SU-DHL-6 (cell line): ENCODE data around the gene GJB1.
"Not testable (repeated sequence)": the region's sequence is repeated elsewhere in the genome, so short reads cannot be mapped to it uniquely, and the experiment has no call there.

Experiments
- H2AFZ ChIP-seq: fragments of 200-600 bp; sonication (generic); 2 replicates; pipeline ENCODE4 v1.6.1; 2014; ENCODE audit warnings: low read depth, mild to moderate bottlenecking, moderate library complexity, mixed read lengths, antibody characterized with exemption, low read length; ENCODE audit not compliant: severe bottlenecking
- H3F3A ChIP-seq: fragments of 200-600 bp; shearing (Covaris generic); 2 replicates; pipeline ENCODE4 v1.6.0; 2016; ENCODE audit warnings: antibody characterized with exemption, mild to moderate bottlenecking; ENCODE audit not compliant: insufficient read depth
- H3K27ac ChIP-seq: fragments of 200-600 bp; sonication (generic); 2 replicates; pipeline ENCODE4 v1.5.1; 2016; ENCODE audit warnings: low read depth, mild to moderate bottlenecking, low read length, moderate library complexity, mixed read lengths
- H3K27me3 ChIP-seq: fragments of 200-600 bp; sonication (generic), shearing (Covaris generic); 2 replicates; pipeline ENCODE4 v1.6.0; 2014; ENCODE audit warnings: mild to moderate bottlenecking, low read length
- H3K36me3 ChIP-seq: fragments of 200-600 bp; sonication (generic); 2 replicates; pipeline ENCODE4 v1.6.1; 2014; ENCODE audit warnings: mild to moderate bottlenecking, low read length, mixed read lengths
- H3K4me2 ChIP-seq: fragments of 300-600, 200-600 bp; shearing (Covaris generic), sonication (generic); 2 replicates; pipeline ENCODE4 v1.6.0; 2014; ENCODE audit warnings: low read length, low read depth, mild to moderate bottlenecking; ENCODE audit not compliant: poor library complexity, severe bottlenecking
- H3K4me3 ChIP-seq: fragments of 200-600 bp; sonication (generic); 2 replicates; pipeline ENCODE4 v1.5.1; 2014; ENCODE audit warnings: antibody characterized with exemption, low read length, mild to moderate bottlenecking, mixed read lengths; ENCODE audit not compliant: insufficient read depth, poor library complexity, severe bottlenecking
- H3K79me2 ChIP-seq: fragments of 200-600 bp; sonication (generic); 2 replicates; pipeline ENCODE4 v1.6.1; 2014; ENCODE audit warnings: mild to moderate bottlenecking, low read length, moderate library complexity; ENCODE audit not compliant: insufficient read depth
- H3K9ac ChIP-seq: fragments of 200-600 bp; sonication (generic); 2 replicates; pipeline ENCODE4 v1.7.0; 2014; ENCODE audit warnings: mild to moderate bottlenecking, low read length
- H3K9me2 ChIP-seq: fragments of 200-600 bp; sonication (generic); replicated peaks from 2 replicates; pipeline ENCODE4 v1.6.1; 2014; ENCODE audit warnings: low read length; ENCODE audit not compliant: insufficient read depth
- H3K9me3 ChIP-seq: fragments of 200-600 bp; sonication (generic); 2 replicates; pipeline ENCODE4 v1.6.1; 2014; ENCODE audit warnings: low read length, mixed read lengths; ENCODE audit not compliant: insufficient read depth
- H4K20me1 ChIP-seq: fragments of 200-600 bp; sonication (generic); 2 replicates; pipeline ENCODE4 v1.6.1; 2014; ENCODE audit warnings: low read depth, mild to moderate bottlenecking, antibody characterized with exemption, low read length, moderate library complexity, mixed read lengths
- CTCF ChIP-seq: fragments of 200-600 bp; sonication (generic); IDR thresholded peaks from one replicate; pipeline ENCODE4 v1.5.1; 2017; ENCODE audit warnings: antibody characterized with exemption, mild to moderate bottlenecking, low read length, moderate library complexity; ENCODE audit not compliant: insufficient read depth, poor library complexity, severe bottlenecking
- EZH2phosphoT487 ChIP-seq: fragments of 200-600 bp; sonication (generic), shearing (Covaris generic); conservative IDR thresholded peaks from 2 replicates; pipeline ENCODE4 v1.6.1; 2018; ENCODE audit warnings: mild to moderate bottlenecking, antibody characterized with exemption, low read length, moderate library complexity, mixed read lengths

The GJB1 gene

GRCh38 chrX:71256856-71257255, 33.8 kb downstream of the GJB1 start:
- Histone ChIP-seq H3F3A (no peaks in the 10 kb centered on the region), H3K27ac (no peak overlapping the region)

GRCh38 chrX:71268624-71269023, 45.6 kb downstream of the GJB1 start:
- not testable (repeated sequence) for H3K79me2 ChIP-seq, H3F3A ChIP-seq, H4K20me1 ChIP-seq, H3K27ac ChIP-seq, H3K27me3 ChIP-seq, H3K9me3 ChIP-seq, H3K9me2 ChIP-seq, H2AFZ ChIP-seq, H3K9ac ChIP-seq, H3K36me3 ChIP-seq, H3K4me3 ChIP-seq, H3K4me2 ChIP-seq

More at GRCh38 chrX:71256856-71257255, 33.8 kb downstream of the GJB1 start:
- Histone ChIP-seq H2AFZ (no peak overlapping the region), H3K9ac (no peak overlapping the region), H3K27me3 (no peaks in the 10 kb centered on the region), H4K20me1 (no peaks in the 10 kb centered on the region), H3K9me2 (no peaks in the 10 kb centered on the region), H3K9me3 (no peaks in the 10 kb centered on the region), H3K79me2 (peaks cover 23% of the 10 kb centered on the region), H3K36me3 (no peaks in the 10 kb centered on the region), H3K4me2 (peak overlapping the region; percentile 25), H3K4me3 (no peak overlapping the region)
- no peak for TF ChIP-seq CTCF
- no peak for TF ChIP-seq EZH2phosphoT487

GRCh38 chrX:71269801-71270395, 46.9 kb downstream of the GJB1 start:
- no peak overlapping the region for H2AFZ ChIP-seq
- no peaks in the 10 kb centered on the region for H3K9me2 ChIP-seq
- H3K9me3 ChIP-seq = no peaks in the 10 kb centered on the region
- H3K4me2 ChIP-seq = no peak overlapping the region
- H3K9ac ChIP-seq = no peak overlapping the region
- H3F3A ChIP-seq = no peaks in the 10 kb centered on the region
- no peak overlapping the region for H3K4me3 ChIP-seq
- H3K27ac ChIP-seq = no peak overlapping the region
- no peaks in the 10 kb centered on the region for H3K27me3 ChIP-seq
- TF ChIP-seq CTCF (no peak), EZH2phosphoT487 (no peak)
- H3K79me2 ChIP-seq = no peaks in the 10 kb centered on the region
- no peaks in the 10 kb centered on the region for H4K20me1 ChIP-seq
- no peaks in the 10 kb centered on the region for H3K36me3 ChIP-seq

GRCh38 chrX:71272313-71272712, 49.3 kb downstream of the GJB1 start:
- H4K20me1 ChIP-seq, H3K4me3 ChIP-seq, H3K9ac ChIP-seq, H3F3A ChIP-seq, H2AFZ ChIP-seq, H3K9me3 ChIP-seq, H3K9me2 ChIP-seq, H3K36me3 ChIP-seq, H3K4me2 ChIP-seq, H3K27me3 ChIP-seq, H3K79me2 ChIP-seq, H3K27ac ChIP-seq: not testable (repeated sequence)
